Activated T-cell treated with anti-CD3 and anti-CD28 coated beads for 4 hours (primary cell): ENCODE results near the gene SERPINB6.
"Not testable (repeated sequence)": the region's sequence is repeated elsewhere in the genome, so short reads cannot be mapped to it uniquely, and the experiment has no call there.

ENCODE experiments used
- DNase-seq: peaks from one replicate; pipeline ENCODE4 v3.0.0-alpha.2; 2020

Gene SERPINB6

DNA sequence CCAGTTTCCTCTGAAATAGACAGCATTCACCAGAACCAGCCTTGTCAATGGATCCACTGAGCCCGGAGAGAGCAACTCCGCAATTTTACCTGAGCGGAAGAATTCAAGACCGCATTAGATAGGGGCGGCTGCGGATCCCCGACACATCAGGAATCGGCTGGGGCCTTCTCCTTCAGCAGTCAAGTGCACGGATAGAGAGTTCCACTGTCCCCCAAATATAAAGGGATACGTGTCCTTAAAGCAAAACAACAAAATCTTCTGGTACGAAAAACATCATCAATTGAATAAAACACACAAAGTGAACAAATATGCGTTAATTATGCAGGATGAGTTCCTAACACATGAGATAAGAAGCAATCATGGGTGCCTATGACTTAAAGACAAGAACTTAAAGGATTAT lies 18.3 kb downstream of the SERPINB6 start:
- DNase-seq: no peak

DNA sequence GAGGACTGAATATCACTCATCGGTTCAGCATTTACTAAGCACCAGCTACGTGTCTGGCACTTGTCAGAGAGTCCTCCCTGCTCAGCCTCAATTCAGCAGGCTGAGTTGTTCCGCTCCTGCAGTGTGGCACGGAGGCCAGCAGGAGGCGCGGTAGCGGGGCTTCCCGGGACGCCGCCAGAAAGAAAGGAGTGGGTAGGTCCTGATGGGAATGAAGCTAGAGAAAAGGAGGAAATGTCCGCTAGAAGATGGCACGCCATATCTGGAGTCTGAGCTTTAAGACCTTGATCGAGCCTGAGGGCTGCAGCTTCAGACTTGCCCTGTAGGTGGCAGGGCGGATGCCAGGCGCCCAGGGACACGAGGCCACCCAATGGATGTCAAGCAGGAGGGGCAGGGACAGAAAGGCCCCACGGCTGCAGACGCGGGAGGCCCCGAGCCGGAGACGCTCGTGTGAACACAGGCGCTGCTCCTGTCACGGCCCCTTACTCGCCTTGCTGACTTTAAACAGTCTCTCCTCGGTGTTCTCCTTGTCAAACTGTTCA lies 18.7 kb downstream of the SERPINB6 start:
- peak; percentile 28 for DNase-seq

DNA sequence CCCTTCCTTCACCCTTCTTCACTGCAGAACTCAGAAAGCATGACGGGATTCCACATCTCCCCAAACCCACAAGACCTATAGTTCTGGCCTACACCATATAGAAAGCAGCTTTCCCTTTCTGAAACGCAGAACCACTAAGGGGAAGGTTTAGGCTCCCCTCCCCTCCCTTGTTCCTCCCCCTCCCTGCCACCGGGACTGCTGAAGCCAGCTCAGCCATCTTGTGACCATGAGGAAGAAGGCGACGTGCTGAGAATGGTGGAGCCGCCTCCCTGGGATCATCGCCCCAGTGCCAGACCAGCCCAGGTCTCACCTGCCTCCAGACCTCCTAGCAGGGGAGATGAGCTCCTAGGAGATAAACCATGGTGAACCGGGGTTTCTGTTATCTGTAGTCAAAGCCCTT lies 19.6 kb downstream of the SERPINB6 start:
- no peak for DNase-seq

DNA sequence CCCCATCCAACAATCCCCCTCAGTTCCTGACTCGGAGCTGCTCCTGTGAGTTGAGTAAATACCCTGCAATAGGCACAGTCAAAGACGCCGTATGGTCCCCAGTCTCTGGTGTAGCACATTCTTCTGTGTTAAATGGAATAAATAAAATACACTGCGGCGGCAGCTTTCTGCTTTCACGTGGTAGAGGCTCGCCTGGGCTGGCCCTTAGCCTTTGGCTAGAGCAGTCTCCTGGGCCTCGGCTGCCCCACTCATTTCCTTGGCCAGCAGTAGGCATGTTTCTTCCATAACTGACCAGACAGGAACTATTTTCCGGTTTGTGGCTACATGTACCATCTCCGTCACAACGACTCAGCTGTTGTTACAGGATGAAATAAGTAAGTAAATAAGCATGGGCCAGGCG lies 20.7 kb downstream of the SERPINB6 start:
- DNase-seq: no peak

DNA sequence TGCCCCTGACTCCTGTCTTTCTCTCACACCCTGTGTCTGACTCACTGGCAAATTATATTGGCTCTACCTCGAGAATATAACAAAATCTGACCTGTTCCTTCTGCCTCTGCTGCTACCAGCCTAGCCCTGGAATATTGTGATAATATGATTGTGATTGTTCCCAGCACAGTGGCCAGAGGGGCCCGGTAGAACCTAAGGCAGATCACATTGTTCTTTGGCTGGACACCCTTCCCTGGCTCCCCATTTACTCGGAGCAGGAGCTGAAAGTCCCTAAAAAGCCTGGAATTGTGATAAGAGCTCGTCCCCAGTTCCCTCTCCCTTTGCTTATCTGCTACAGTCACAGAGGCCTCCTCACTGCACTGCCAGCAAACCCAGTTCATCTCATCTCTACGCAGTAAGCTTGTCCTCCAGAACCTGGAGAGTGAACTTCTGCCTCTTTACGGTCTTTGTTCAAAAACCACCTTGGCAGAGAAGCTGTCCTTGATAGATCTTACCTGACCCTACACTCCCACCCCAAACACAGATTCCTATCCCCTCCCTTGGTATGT lies 21.8 kb downstream of the SERPINB6 start:
- no peak for DNase-seq

DNA sequence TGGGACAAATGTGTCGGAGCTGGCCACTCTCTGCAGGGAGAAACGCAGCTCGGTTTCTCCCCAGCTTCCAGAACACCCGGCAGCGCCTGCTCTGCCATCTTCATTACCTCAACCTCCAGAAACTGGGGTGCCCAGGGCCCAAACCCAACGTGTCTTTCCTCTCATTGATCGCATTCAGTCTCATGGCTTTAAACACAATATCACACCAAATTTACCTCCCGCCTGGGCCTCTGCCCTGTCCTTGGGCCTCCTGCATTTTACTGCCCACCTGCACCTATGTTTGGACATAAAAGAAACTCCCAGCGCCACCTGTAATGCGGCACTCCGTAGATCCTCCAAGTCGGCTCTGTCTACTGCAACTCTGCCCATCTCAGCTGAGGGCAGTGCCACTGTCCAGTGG lies 22.2 kb downstream of the SERPINB6 start:
- DNase-seq: no peak

DNA sequence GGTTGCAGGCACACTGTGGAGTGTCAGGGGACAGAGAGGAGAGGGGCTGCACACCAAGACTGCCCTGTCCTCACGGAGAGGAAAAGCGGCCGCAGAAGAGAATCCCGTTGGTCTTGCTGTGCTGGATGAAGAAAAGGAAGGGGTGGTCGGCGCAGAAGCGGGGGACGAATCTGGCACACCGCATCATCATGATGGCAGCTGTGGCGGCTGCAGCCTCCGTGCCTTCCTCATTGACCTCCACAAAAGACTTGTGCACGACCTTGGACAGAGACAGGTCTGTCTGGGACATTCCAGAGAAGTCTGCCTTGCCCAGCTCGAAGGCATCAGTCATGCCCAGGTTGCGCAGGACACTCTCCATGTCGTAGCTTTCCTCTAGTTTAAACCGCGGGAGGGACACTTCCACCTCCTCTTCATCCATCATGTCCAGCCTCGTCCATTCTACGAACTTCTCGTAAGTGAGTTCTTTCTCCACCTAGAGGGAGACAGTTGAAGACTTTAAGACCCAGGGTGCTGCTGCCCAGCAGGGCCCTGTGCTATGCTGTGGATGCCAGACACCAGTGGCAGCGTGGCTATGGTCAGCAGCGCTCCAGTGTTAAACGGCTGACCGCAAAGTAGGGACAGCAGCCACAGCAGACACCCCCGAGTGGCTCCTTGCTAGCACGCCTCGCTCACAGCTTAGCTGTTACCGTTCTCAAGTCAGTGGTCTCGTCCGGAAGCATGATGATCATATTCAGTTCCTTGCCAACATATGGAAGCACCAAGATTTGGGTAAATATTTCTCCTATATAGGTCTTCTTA lies 22.9 kb downstream of the SERPINB6 start:
- DNase-seq: no peak

DNA sequence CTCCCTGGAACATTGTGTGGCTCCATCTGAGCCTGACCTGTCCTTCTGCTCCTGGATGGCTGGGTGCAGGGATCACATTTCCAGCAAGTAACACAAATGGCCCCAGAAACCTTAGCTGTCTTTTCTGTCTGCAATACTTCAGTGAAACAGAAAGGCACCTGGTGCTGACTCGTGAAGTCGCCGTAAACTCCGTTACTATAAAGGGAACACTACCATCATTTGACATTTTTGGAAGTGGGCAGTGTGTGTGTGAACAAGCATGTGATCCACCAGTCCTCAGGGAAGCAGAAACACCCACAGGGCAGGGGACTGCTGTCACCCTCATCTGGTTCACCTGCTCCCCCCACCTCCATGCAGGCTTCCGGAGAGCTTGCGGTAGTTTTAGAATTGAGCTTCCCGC lies 23.9 kb downstream of the SERPINB6 start:
- DNase-seq: no peak

DNA sequence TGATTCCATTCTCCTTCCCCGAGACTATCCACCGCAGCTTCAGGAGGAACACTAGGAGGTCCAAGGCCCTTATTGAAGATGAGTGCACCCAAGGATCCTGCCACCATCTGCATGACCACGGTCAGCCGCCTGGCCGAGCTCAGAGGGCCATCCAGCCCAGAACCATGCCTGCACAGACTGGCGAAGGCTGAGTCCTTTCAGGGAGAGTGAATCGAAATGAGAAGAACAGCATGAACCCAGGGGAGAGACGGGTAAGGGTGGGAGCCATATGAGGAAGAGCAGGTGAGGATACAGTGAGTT lies 26.3 kb downstream of the SERPINB6 start:
- no peak for DNase-seq

DNA sequence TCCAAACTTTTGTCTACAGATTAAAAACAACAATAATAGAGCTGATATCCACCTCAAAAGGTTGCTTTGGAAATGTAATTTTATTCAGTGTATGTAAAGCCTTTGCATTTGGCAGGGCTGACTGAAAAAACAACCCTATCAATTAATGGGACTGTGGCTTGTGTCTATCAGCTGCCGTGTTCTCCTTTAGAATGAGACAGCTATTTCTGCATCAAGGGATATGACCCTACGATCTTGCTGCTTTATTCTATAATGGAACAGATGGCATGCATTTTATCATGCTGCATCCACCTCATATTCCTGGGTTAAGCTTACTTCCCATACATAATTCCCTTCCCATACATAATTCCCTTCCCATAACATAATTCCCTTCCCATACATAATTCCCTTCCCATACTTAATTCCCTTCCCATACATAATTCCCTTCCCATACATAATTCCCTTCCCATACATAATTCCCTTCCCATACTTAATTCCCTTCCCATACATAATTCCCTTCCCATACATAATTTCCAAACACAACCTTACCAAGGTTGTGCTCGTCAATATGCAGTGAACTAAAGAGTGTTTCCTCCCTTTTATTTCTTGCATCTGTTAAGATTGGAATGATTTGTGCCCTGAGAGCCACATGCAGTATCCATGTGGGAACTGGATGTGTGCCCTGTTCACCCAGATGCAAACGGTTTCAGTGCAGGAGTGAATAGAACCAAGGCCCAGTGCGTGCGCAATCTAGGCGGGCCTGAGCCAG lies 26.8 kb downstream of the SERPINB6 start:
- no peak for DNase-seq

DNA sequence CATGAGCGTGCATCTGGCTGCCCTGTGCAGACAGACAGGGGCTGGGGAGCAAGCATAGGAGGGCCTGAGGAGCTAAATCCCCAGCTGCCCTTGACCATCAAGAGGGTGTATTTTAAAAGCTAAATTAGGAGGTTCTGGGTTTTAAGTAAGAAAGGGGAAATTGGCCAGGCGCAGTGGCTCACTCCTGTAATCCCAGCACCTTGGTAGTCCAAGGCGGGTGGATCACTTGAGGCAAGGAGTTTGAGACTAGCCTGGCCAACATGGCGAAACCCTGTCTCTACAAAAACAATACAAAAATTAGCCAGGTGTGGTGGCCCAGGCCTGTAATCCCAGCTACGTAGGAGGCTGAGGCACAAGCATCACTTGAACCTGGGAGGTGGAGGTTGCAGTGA lies 27.8 kb downstream of the SERPINB6 start:
- no peak for DNase-seq

DNA sequence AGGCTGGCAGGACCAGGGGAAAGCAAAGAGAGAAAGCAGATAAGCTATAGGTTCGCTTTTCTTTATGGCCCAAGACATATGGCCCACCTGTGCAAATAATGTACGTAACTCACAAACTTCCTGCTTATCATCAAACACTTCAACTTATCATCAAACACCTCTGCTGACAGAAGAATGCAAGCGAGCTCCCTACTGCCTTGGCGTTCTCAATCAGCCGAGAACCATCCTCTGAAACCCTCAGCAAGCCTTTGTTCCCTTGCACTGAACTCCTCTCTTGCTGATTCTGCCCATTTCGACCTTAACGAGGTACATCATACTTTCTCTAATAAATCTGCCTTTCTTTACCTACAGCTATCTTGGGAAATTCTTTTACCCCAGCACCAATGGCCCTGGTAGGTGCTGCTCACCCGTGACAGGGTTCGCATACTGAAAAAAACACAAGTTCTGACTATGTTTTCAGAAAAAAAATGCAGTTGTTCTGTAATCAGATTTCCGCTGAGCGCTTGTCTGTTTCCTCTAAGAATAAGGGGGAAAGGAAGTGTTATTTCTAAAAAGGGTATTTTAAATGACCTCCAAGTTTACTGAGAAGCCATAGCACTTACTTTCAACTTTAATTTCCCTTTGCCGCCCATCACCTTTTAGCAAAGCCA lies 28.3 kb downstream of the SERPINB6 start:
- DNase-seq: no peak

DNA sequence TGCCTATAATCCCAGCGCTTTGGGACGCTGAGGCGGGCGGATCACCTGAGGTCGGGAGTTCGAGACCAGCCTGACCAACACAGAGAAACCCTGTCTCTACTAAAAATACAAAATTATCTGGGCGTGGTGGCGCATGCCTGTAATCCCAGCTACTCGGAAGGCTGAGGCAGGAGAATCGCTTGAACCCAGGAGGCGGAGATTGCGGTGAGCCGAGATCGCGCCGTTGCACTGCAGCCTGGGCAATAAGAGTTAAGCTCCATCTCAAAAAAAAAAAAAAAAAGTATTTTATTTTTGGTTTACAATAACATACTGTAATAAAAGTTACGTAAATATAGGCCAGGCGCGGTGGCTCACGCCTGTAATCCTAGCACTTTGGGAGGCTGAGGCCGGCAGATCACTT lies 29.3 kb downstream of the SERPINB6 start:
- not testable (repeated sequence) for DNase-seq

DNA sequence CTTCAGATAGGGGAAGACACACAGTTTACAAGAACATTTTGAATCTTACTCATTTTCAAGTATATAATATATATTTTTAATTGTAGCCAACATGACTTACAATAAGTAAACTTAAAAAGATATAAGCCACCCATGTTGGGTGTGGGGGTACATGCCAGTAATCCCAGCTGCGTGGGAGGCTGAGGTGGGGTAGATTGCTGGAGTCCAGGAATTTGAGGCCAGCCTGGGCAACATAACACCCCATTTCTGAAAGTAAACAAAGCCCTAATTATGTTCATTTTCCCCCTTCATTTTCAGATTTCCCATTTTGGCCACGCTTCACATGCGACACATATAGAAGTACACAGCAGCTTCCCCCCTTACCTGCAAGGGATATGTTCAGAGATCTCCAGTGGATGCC lies 30.5 kb downstream of the SERPINB6 start:
- no peak for DNase-seq

DNA sequence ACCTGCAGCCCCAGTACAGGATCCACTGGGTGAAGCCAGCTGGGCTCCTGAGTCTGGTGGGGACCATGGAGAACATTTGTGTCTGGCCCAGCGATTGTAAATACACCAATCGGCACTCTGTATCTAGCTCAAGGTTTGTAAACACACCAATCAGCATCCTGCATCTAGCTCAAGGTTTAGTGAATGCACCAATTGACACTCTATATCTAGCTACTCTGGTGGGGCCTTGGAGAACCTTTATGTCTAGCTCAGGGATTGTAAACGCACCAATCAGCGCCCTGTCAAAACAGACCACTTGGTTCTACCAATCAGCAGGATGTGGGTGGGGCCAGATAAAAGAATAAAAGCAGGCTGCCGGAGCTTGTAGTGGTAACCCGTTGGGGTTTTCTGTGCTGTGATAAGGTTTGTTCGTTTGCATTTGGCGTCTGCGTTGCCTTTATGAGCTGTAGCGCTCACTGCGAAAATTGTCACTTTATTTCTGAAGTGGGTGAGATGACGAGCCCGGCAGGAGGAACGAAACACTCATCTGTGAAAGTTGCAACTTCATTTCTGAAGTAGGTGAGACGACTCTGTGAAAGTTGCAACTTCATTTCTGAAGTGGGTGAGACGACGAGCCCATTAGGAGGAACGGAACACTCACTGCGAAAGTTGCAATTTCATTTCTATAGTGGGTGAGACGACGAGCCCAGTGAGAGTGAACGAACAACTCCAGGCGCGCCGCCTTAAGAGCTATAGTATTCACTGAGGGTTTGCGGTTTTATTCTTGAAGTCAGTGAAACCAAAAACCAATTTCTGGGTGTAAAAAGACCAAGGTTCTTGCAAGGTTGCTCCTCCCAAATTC lies 31.1 kb downstream of the SERPINB6 start:
- DNase-seq: peak; percentile 58

DNA sequence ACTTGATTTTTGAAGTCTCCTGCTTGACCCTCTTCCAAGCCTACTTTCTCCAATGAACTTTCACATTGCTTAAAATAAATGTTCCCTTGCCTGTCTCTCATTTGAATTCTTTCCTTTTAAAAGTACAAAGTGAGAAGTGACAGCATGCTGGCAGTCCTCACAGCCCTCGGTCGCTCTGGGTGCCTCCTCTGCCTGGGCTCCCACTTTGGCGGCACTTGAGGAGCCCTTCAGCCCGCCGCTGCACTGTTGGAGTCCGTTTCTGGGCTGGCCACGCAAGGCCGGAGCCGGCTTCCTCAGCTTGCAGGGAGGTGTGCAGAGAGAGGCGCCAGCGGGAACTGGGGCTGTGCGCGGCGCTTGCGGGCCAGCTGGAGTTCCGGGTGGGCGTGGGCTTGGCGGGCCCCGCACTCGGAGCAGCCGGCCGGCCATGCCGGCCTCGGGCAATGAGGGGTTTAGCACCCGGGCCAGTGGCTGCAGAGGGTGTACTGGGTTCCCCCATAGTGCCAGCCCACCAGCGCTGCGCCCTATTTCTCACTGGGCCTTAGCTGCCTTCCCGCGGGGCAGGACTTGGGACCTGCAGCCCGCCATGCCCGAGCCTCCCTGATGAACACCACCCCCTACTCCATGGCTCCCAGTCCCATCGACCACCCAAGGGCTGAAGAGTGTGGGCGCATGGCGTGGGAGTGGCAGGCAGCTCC lies 31.9 kb downstream of the SERPINB6 start:
- no peak for DNase-seq

DNA sequence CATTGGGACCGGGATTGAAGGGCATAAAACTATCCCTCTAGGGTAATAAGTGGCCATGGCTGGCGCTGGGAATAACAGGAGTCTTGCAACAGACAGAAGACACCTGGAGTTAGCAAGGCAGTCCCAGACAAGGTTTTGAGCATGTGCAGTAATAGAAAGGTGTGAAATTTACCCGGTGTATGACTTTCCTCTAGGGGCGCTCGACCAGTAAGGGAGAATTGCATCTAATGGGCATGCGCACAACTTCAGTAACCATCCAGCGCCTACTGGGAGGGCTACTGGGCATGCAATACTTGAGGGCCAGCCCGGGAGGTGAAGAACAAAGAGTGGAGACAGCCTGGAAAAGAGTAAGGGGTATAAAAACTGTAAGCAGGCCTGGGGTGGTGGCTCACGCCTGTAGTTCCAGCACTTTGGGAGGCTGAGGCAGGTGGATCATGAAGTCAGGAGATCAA lies 32.7 kb downstream of the SERPINB6 start:
- DNase-seq: no peak

DNA sequence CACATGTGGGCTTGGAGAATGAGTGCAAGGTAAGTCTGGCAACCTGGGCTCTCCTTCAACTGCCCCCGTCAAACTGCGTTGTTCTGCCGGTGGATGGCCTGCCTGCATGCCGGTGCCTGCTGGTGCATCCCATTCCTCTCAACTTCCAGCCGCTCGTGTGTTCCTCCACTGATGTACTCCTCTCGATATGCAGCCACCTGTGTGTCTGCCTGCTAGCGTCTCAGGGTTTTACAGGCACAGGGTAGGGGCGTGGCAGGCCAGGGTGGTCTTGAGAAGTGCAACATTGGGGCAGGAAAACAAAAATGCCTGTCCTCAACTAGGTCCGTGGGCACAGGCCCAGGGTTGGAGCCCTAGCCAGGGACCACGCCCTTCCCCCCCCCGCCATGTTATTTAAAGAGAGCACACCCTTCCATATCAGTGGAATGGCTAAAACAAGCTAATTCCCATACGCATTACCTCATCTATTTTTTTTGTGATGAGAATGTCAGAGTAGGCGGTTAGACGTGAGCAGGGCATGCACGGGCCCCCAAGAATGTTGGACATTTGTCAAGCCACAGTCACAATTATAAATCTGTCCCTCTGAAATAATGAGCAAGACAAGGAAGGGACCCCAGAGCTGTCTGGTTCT lies 33.2 kb downstream of the SERPINB6 start:
- no peak for DNase-seq

DNA sequence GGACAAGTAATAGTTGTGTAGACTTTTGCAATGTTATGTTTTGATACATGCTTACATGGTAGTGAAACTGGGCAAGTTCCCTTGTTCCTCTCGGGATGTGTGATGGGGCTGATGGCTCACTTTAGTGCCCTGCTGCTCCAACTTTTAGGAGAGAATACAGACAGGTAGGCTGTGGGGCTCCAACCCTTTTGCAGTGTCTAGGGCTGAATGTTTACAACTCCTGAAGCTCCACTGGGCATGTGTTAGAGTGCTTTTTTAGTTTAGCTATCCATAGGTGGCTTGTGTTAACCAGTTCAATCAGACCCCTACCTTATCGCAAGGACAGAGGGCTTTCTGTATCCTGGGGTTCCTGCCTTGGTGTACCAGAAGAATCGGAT lies 33.8 kb downstream of the SERPINB6 start:
- DNase-seq: no peak

DNA sequence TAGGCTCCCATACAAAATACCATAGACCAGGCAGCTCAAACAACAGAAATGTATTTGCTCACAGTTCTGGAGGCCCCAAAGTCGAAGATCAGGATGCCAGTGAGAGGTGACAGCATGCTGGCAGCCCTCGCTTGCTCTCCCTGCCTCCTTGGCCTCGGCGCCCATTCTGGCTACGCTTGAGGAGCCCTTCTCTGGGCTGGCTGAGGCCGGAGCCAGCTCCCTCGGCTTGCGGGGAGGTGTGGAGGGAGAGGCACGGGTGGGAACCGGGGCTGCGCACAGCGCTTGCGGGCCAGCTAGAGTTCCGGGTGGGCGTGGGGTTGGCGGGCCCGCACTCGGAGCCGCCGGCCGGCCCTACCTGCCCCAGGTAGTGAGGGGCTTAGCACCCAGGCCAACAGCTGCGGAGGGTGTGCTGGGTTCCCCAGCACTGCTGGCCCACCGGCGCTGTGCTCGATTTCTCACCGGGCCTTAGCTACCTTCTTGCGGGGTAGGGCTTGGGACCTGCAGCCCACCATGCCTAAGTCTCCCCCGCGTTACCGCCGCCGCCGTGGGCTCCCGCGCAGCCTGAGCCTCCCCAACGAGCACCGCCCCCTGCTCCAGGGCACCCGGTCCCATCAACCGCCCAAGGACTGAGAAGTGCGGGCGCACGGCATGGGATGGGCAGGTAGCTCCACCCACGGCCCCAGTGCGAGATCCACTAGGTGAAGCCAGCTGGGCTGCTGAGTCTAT lies 35.6 kb downstream of the SERPINB6 start:
- DNase-seq: no peak

DNA sequence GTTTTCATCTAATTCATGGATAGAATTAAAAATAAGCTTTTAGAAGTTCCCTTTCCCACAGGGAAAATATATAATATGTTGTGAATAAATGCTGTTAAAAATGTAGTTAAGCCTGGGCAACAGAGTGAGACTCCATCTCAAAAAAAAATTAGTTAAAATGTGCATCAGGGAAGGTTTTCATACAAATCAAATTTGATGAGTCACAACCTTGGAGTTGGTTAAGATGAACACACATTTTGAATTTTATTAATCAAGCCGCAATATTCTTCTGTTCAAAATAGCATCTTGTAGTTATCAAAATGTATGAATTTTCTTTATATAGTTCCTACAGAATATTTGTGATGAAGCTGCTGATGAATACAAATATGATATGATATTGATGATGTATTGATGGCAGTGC lies 37.3 kb downstream of the SERPINB6 start:
- no peak for DNase-seq
